GM12892 (cell line): ENCODE results near the gene ENAH.

Experiments
- DNase-seq: peaks from one replicate; pipeline ENCODE4 v3.0.0; 2011; ENCODE audit not compliant: insufficient read length
- FAIRE-seq: peaks from 2 replicates; lab custom pipeline; 2011; peaks lifted over from hg19 to GRCh38; lab: Jason Lieb, UNC
- POLR2A ChIP-seq: IDR thresholded peaks from 2 replicates; pipeline ENCODE4 v1.6.1; 2011; ENCODE audit warnings: low read depth, low read length, control low read depth
- POLR2AphosphoS5 ChIP-seq: IDR thresholded peaks from 2 replicates; pipeline ENCODE4 v1.6.1; 2011; ENCODE audit warnings: low read depth, low read length, control low read depth
- TAF1 ChIP-seq: IDR thresholded peaks from 2 replicates; pipeline ENCODE4 v1.6.1; 2011; ENCODE audit warnings: low read depth, mild to moderate bottlenecking, control low read depth, low read length, borderline replicate concordance

The ENAH gene

GRCh38 chr1:225466848-225467192 is 186.1 kb downstream of the ENAH start:
- TF ChIP-seq POLR2AphosphoS5, result peak; percentile 45; the same call in 1 of the 2 replicates
- TF ChIP-seq POLR2A, result no peak
- FAIRE-seq, result no peak
- no peak for DNase-seq

- no peak for FAIRE-seq
- no peak for DNase-seq
- TF ChIP-seq POLR2A (no peak), POLR2AphosphoS5 (no peak), TAF1 (no peak)
Observed at GRCh38 chr1:225465793-225466517, 187.0 kb downstream of the ENAH start.

GRCh38 chr1:225464851-225465792 is 187.8 kb downstream of the ENAH start:
- no peak for TF ChIP-seq TAF1
- no peak for TF ChIP-seq POLR2A
- no peak for TF ChIP-seq POLR2AphosphoS5
- DNase-seq, result no peak
- no peak for FAIRE-seq

GRCh38 chr1:225462714-225463574 is 190.0 kb downstream of the ENAH start:
- DNase-seq, result no peak
- FAIRE-seq, result no peak
- TF ChIP-seq TAF1 (no peak), POLR2A (no peak), POLR2AphosphoS5 (no peak)

GRCh38 chr1:225462429-225462713 is 190.6 kb downstream of the ENAH start:
- DNase-seq (no peak), FAIRE-seq (no peak)
- no peak for TF ChIP-seq POLR2A
- no peak for TF ChIP-seq POLR2AphosphoS5
- no peak for TF ChIP-seq TAF1

- FAIRE-seq, result no peak
- DNase-seq, result no peak
- TF ChIP-seq POLR2AphosphoS5 (no peak), TAF1 (no peak), POLR2A (no peak)
Observed at GRCh38 chr1:225461533-225462428, 191.1 kb downstream of the ENAH start.

GRCh38 chr1:225460737-225461532 is 192.0 kb downstream of the ENAH start:
- no peak for DNase-seq
- FAIRE-seq, result no peak

GRCh38 chr1:225460021-225460736 is 192.7 kb downstream of the ENAH start:
- no peak for DNase-seq
- no peak for FAIRE-seq

More at GRCh38 chr1:225460737-225461532, 192.0 kb downstream of the ENAH start:
- TF ChIP-seq TAF1 (no peak), POLR2A (no peak), POLR2AphosphoS5 (no peak)

GRCh38 chr1:225458222-225458631 is 194.7 kb downstream of the ENAH start:
- DNase-seq, result no peak
- TF ChIP-seq POLR2A, result no peak
- no peak for TF ChIP-seq TAF1
- TF ChIP-seq POLR2AphosphoS5, result no peak
- FAIRE-seq, result no peak

More at GRCh38 chr1:225460021-225460736, 192.7 kb downstream of the ENAH start:
- TF ChIP-seq POLR2AphosphoS5 (no peak), TAF1 (no peak)
